ENCODE results near the gene MRM2. TPM values are rescaled to one million over a fixed set of nuclear protein-coding genes. Genes with fewer than 3 reads are reported as not detected.

Gene MRM2
- total RNA-seq, 2 experiments from 2014 or later, result 3.6 to 3.7 TPM

- ChIA-PET POLR2A (no interaction called here), CTCF (no interaction called here)
- Histone ChIP-seq H3K27ac (ENCODE audit: low read depth in 1 of 2, low read length in 2 of 2) (no peak overlapping the region), H3K9me3 (ENCODE audit: control insufficient read depth in 1 of 2, insufficient read depth in 1 of 2, low read length in 2 of 2) (no peaks in the 10 kb centered on the region), H3K27me3 (ENCODE audit: control insufficient read depth in 1 of 2, insufficient read depth in 2 of 2, low read length in 2 of 2) (no peaks in the 10 kb centered on the region), H3K4me3 (ENCODE audit: low read length) (no peak overlapping the region), H3K4me1 (ENCODE audit: insufficient read depth, low read length) (peaks cover 2% of the 10 kb centered on the region), H3K36me3 (ENCODE audit: insufficient read depth, low read length) (peaks cover 67% of the 10 kb centered on the region)
- H3K4me3 Mint-ChIP-seq, result no peak overlapping the region
- intact Hi-C loops (cut with DNase I, micrococcal nuclease), result no loop called here
- no peak for TF ChIP-seq CTCF (IDR thresholded peaks at IDR 0.05)
- DNase-seq (no peak), ATAC-seq (ENCODE audit: poor library complexity) (no peak)
- H3K9me3 Mint-ChIP-seq, result no peaks in the 10 kb centered on the region
- peaks cover 62% of the 10 kb centered on the region for H3K36me3 Mint-ChIP-seq (ENCODE audit: low read depth)
- no peaks in the 10 kb centered on the region for H3K27me3 Mint-ChIP-seq
- no peaks in the 10 kb centered on the region for H3K4me1 Mint-ChIP-seq (ENCODE audit: low read depth)
- H3K27ac Mint-ChIP-seq, result no peak overlapping the region
Measured at GRCh38 chr7:2219606-2220005, 22.4 kb downstream of the MRM2 start.

- H3K4me1 Mint-ChIP-seq (ENCODE audit: low read depth), result no peaks in the 10 kb centered on the region
- ATAC-seq (ENCODE audit: poor library complexity), result no peak
- DNase-seq, result no peak
- H3K27me3 ChIP-seq (ENCODE audit: control insufficient read depth in 1 of 2, insufficient read depth in 2 of 2, low read length in 2 of 2), result no peaks in the 10 kb centered on the region
- no peaks in the 10 kb centered on the region for H3K27me3 Mint-ChIP-seq
- no peak for TF ChIP-seq CTCF (IDR thresholded peaks at IDR 0.05)
- intact Hi-C loops (cut with DNase I, micrococcal nuclease), result no loop called here
- H3K27ac ChIP-seq (ENCODE audit: low read depth in 1 of 2, low read length in 2 of 2), result no peak overlapping the region
- H3K4me3 ChIP-seq (ENCODE audit: low read length), result no peak overlapping the region
- no peak overlapping the region for H3K27ac Mint-ChIP-seq
- peaks cover 64% of the 10 kb centered on the region for H3K36me3 Mint-ChIP-seq (ENCODE audit: low read depth)
- ChIA-PET CTCF (no interaction called here), POLR2A (no interaction called here)
- no peaks in the 10 kb centered on the region for H3K9me3 Mint-ChIP-seq
- H3K4me3 Mint-ChIP-seq, result no peak overlapping the region
- H3K9me3 ChIP-seq (ENCODE audit: control insufficient read depth in 1 of 2, insufficient read depth in 1 of 2, low read length in 2 of 2), result no peaks in the 10 kb centered on the region
- H3K4me1 ChIP-seq (ENCODE audit: insufficient read depth, low read length), result peaks cover 7% of the 10 kb centered on the region
- H3K36me3 ChIP-seq (ENCODE audit: insufficient read depth, low read length), result peaks cover 67% of the 10 kb centered on the region
Measured at GRCh38 chr7:2219136-2219535, 22.9 kb downstream of the MRM2 start.

- H3K27ac Mint-ChIP-seq, result no peak overlapping the region
- H3K9me3 Mint-ChIP-seq, result no peaks in the 10 kb centered on the region
- no peaks in the 10 kb centered on the region for H3K4me1 Mint-ChIP-seq (ENCODE audit: low read depth)
- DNase-seq (no peak), ATAC-seq (ENCODE audit: poor library complexity) (no peak)
- H3K36me3 Mint-ChIP-seq (ENCODE audit: low read depth), result peaks cover 69% of the 10 kb centered on the region
- intact Hi-C loops (cut with DNase I, micrococcal nuclease), result no loop called here
- no peak overlapping the region for H3K4me3 ChIP-seq (ENCODE audit: low read length)
- H3K27me3 ChIP-seq (ENCODE audit: control insufficient read depth in 1 of 2, insufficient read depth in 2 of 2, low read length in 2 of 2), result no peaks in the 10 kb centered on the region
- H3K27ac ChIP-seq (ENCODE audit: low read depth in 1 of 2, low read length in 2 of 2), result no peak overlapping the region
- CTCF ChIA-PET, result no interaction called here
- H3K9me3 ChIP-seq (ENCODE audit: control insufficient read depth in 1 of 2, insufficient read depth in 1 of 2, low read length in 2 of 2), result no peaks in the 10 kb centered on the region
- no peaks in the 10 kb centered on the region for H3K27me3 Mint-ChIP-seq
- POLR2A ChIA-PET, result no interaction called here
- H3K4me3 Mint-ChIP-seq, result no peak overlapping the region
- TF ChIP-seq CTCF (IDR thresholded peaks at IDR 0.05), result no peak
- H3K36me3 ChIP-seq (ENCODE audit: insufficient read depth, low read length), result peaks cover 67% of the 10 kb centered on the region
- peaks cover 7% of the 10 kb centered on the region for H3K4me1 ChIP-seq (ENCODE audit: insufficient read depth, low read length)
Measured at GRCh38 chr7:2218444-2218785, 23.6 kb downstream of the MRM2 start.

All from CD4-positive, alpha-beta T cell (primary cell).